ENCODE measurements around the gene EIF4G1. TPM values are rescaled to one million over a fixed set of nuclear protein-coding genes. Genes with fewer than 3 reads are reported as not detected.

The EIF4G1 gene
- total RNA-seq, 1 experiment from 2014 or later = 532 TPM

- H3K9ac ChIP-seq (ENCODE audit: extremely low read depth, insufficient read length, low read length) = peak within 1 kb of the TSS; percentile 64
- Mint-ChIP-seq H3K4me3 (peak within 1 kb of the TSS; percentile 96 to 98), H3K27ac (peak within 1 kb of the TSS; percentile 93 to 97 (median 97)), H3K36me3 (ENCODE audit: insufficient read depth in 1 of 3, low read depth in 3 of 3) (peaks cover 24 to 44% (median 44%) of the 10 kb centered on the region in 3 experiments; a peak in 6 of 7 replicates), H3K4me1 (peaks cover 23 to 26% of the 10 kb centered on the region in 2 experiments), H3K9me3 (no peaks in the 10 kb centered on the region), H3K27me3 (ENCODE audit: low read depth) (peaks cover 8% of the 10 kb centered on the region)
- H2BK5ac ChIP-seq (ENCODE audit: insufficient read length, low read length) = no peak within 1 kb of the TSS
- TF ChIP-seq CTCF (conservative IDR thresholded peaks at IDR 0.05) = no peak
- peaks cover 2% of the 10 kb centered on the region; the same call in 1 of the 2 replicates for H3K4me1 ChIP-seq (ENCODE audit: insufficient read depth, low read length)
- H3K4me2 ChIP-seq (ENCODE audit: insufficient read depth, insufficient read length, low read length) = peak within 1 kb of the TSS; percentile 75
- no peak within 1 kb of the TSS for H4K8ac ChIP-seq (replicated peaks; ENCODE audit: insufficient read length, low read depth, low read length)
- H3K23me2 ChIP-seq (ENCODE audit: insufficient read length, low read depth, low read length, poor library complexity, severe bottlenecking) = peaks cover 25% of the 10 kb centered on the region
- H2AK5ac ChIP-seq (ENCODE audit: insufficient read length, low read length) = no peak within 1 kb of the TSS
- no peak within 1 kb of the TSS for H3T11ph ChIP-seq (ENCODE audit: low read length)
- peak within 1 kb of the TSS; percentile 54 for H3K14ac ChIP-seq (ENCODE audit: insufficient read depth, low read length)
- H4K20me1 ChIP-seq (ENCODE audit: control insufficient read depth, insufficient read depth, insufficient read length) = peaks cover 2% of the 10 kb centered on the region
- H4K5ac ChIP-seq (ENCODE audit: insufficient read length, low read depth, low read length) = no peak within 1 kb of the TSS
- H2BK12ac ChIP-seq (ENCODE audit: insufficient read length, low read depth, low read length) = no peak within 1 kb of the TSS
- H4K91ac ChIP-seq (ENCODE audit: insufficient read length, low read depth, low read length) = no peak within 1 kb of the TSS
- peak; percentile 66 for DNase-seq
- no peaks in the 10 kb centered on the region for H3K79me1 ChIP-seq (ENCODE audit: insufficient read depth, low read depth, low read length, poor library complexity, severe bottlenecking)
- H3K56ac ChIP-seq (ENCODE audit: insufficient read length, low read depth, low read length) = no peak within 1 kb of the TSS
- no peak within 1 kb of the TSS for H2AFZ ChIP-seq (ENCODE audit: low read length)
- H3K18ac ChIP-seq (ENCODE audit: insufficient read length, low read depth, low read length) = peak within 1 kb of the TSS; percentile 15
- H3K4ac ChIP-seq (ENCODE audit: low read depth, low read length) = no peak within 1 kb of the TSS
- no peak within 1 kb of the TSS for H3K23ac ChIP-seq (ENCODE audit: insufficient read length, low read depth, low read length)
- no peak within 1 kb of the TSS for H3K27ac ChIP-seq (ENCODE audit: insufficient read length, low read depth, low read length)
- H3K27me3 ChIP-seq (ENCODE audit: insufficient read depth, low read length) = no peaks in the 10 kb centered on the region; the same call in 1 of the 2 replicates
- H3K79me2 ChIP-seq (ENCODE audit: insufficient read depth, low read length) = no peaks in the 10 kb centered on the region; the same call in 1 of the 2 replicates
- no peak within 1 kb of the TSS for H2BK15ac ChIP-seq (ENCODE audit: low read depth, low read length)
- H2BK120ac ChIP-seq (ENCODE audit: low read depth, low read length, poor library complexity, severe bottlenecking) = no peak within 1 kb of the TSS
- no peak within 1 kb of the TSS for H2BK20ac ChIP-seq (ENCODE audit: low read depth, low read length, poor library complexity, severe bottlenecking)
- no CpG with 5 or more reads among the region's 56 CpGs for WGBS (ENCODE audit: extremely low coverage, insufficient read length, low lambda C conversion rate)
- no peaks in the 10 kb centered on the region for H3K9me3 ChIP-seq (ENCODE audit: control insufficient read depth, low read depth, low read length)
Measured at GRCh38 chr3:184361532-184361931, 47.1 kb downstream of the EIF4G1 start, which contains the start of the genes CLCN2 and POLR2H. Gene CLCN2, minus strand, starts transcription at chr3:184361605. Its CDS starts 126 bp downstream, at chr3:184361479. Gene POLR2H, plus strand, starts transcription at chr3:184361710. Its CDS starts 1,783 bp downstream, at chr3:184363493.
